Measurements from ENCODE around the gene IFIT2.
A peak's percentile ranks its signal among the peaks of the same experiment; 100 is the strongest.
"Not testable (repeated sequence)": the region's sequence is repeated elsewhere in the genome, so short reads cannot be mapped to it uniquely, and the experiment has no call there.

The IFIT2 gene

DNA sequence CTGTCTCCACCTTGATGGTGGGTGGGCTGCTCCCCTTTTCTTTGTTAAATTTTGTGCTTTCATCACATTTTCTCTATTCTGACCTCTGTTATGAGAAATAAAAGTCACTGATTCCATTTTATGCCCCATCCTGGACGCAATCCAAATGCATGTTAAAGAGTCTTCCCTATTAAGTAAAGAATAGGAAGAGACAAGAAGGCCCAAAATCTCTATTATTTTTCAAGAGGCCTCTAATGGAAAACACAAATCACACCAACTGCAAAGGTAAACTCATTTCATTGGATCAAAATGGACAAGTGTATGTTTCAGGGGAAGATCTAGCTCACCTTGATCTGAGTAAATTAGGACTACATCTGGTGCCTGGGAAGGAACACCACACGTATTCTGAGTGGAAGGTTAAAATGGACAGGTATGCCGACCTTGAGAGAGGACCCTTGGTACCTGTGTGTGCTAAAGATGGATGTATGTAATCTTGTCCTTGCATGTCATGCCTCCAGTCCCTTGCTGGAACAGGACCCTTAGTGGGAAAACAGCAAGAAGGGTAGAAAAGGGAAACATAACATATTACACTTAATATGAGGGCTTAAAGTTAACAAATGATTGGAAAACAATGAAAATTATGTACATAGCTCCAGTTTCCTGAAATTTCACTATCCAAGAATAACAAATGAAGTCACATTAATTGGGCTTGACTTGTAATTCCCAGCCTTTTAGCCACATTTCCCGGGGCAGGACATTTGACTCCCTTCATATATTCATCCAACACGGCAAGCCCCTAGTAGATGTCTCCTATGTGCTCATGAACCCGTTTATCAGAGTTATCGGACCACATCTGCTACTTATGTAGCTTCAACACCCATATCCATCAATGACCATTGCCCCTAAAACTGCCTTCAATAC, 7.6 kb downstream of the IFIT2 start:
- H3K4me3 ChIP-seq (ENCODE audit: low read length): no peak overlapping the region
- H3K36me3 ChIP-seq (ENCODE audit: control insufficient read depth, low read depth, low read length): no peaks in the 10 kb centered on the region
- no peak overlapping the region for H3K27ac ChIP-seq (ENCODE audit: low read length)
- no peaks in the 10 kb centered on the region for H3K27me3 ChIP-seq (ENCODE audit: control insufficient read depth, insufficient read depth, low read length)
- peaks cover 6% of the 10 kb centered on the region for H3K4me1 ChIP-seq (ENCODE audit: control insufficient read depth, low read depth, low read length)
- H3K9ac ChIP-seq (ENCODE audit: low read length): no peak overlapping the region
- H3K9me3 ChIP-seq (ENCODE audit: control insufficient read depth, low read depth, low read length): no peaks in the 10 kb centered on the region

DNA sequence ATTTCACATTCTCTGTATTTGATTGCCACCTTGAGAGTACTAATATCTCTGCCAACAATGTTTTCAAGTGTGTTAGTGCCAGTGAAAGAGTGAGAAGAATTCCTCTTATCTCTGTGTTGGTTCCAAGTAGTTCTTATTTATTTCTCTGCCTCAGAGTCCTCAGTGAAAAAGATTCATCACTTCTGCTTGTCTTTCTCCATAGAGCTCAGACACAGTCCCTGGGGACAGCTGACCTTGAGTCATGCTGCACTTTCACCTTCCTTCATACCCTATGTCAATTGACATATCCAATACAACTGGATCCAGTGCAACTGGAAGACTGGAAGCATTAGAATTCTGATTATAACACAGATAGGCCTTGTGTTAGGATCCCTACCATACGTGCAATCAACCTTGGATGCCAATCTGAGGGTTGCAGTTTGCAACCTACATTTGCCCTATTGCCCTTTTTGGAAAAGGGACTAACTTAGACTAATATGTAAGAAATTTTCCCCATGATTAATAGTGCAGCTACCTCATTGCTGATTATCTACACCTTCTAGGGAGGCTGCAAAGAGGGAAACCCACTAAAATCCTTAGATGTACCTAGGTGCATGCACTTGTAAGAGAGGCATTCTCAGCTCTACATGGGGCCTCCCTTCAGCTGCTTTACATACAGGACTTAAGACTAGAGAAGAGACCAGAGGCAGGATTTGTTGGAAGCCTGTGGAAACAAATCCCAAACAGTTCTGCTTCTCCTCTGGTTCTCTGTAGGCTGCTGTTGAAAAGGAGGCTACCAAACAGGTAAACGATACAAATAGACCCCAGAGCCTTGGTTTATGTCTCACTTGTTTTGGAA, 8.4 kb downstream of the IFIT2 start:
- Histone ChIP-seq H3K4me3 (ENCODE audit: low read length) (no peak overlapping the region), H3K9me3 (ENCODE audit: control insufficient read depth, low read depth, low read length) (no peaks in the 10 kb centered on the region), H3K36me3 (ENCODE audit: control insufficient read depth, low read depth, low read length) (no peaks in the 10 kb centered on the region), H3K9ac (ENCODE audit: low read length) (no peak overlapping the region), H3K27ac (ENCODE audit: low read length) (no peak overlapping the region), H3K27me3 (ENCODE audit: control insufficient read depth, insufficient read depth, low read length) (no peaks in the 10 kb centered on the region), H3K4me1 (ENCODE audit: control insufficient read depth, low read depth, low read length) (peaks cover 6% of the 10 kb centered on the region)

DNA sequence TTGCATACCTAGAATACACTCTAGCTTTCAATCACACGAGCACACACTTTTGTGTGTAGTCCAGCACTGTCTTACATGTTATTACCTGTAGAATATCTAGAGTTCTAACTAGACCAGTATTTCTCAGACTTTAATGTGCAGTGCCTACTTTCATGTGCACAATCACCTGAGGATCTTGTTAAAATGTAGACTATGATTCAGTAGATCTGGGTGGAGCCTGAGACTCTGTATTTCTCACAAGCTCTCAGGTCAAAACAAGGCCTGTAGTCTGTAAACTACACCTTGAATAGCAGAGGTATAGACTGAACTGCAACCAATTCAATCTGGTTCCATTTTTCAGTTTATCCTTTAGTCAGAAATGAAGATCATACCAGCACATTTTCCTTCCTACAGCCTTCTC, 11.1 kb downstream of the IFIT2 start:
- no peak overlapping the region for H3K27ac ChIP-seq (ENCODE audit: low read length)

DNA sequence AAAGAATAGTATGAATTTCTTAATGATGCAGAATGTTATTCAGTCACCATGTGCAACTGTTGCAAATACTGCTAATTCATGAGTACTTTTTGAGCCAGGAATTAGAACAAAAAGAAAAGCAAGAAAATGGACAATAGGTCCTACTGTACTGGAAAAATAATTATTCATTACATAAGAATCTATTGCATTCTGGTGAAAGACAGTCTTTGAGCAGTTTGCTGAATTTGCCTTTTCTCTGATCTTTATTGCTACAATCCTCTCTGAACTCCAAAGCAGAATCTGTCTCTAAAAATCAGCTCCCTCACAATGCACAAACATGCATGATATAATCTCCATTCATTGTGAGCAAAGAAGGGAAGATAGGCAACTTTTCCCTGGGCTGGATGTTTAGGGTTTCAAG, 12.8 kb downstream of the IFIT2 start:
- Histone ChIP-seq H3K27me3 (ENCODE audit: control insufficient read depth, insufficient read depth, low read length) (no peaks in the 10 kb centered on the region), H3K9ac (ENCODE audit: low read length) (no peak overlapping the region), H3K4me3 (ENCODE audit: low read length) (no peak overlapping the region)

More for the DNA sequence above, 11.1 kb downstream of the IFIT2 start:
- H3K4me3 ChIP-seq (ENCODE audit: low read length): no peak overlapping the region
- peaks cover 6% of the 10 kb centered on the region for H3K4me1 ChIP-seq (ENCODE audit: control insufficient read depth, low read depth, low read length)
- no peak overlapping the region for H3K9ac ChIP-seq (ENCODE audit: low read length)
- H3K36me3 ChIP-seq (ENCODE audit: control insufficient read depth, low read depth, low read length): no peaks in the 10 kb centered on the region
- no peaks in the 10 kb centered on the region for H3K27me3 ChIP-seq (ENCODE audit: control insufficient read depth, insufficient read depth, low read length)
- H3K9me3 ChIP-seq (ENCODE audit: control insufficient read depth, low read depth, low read length): no peaks in the 10 kb centered on the region

DNA sequence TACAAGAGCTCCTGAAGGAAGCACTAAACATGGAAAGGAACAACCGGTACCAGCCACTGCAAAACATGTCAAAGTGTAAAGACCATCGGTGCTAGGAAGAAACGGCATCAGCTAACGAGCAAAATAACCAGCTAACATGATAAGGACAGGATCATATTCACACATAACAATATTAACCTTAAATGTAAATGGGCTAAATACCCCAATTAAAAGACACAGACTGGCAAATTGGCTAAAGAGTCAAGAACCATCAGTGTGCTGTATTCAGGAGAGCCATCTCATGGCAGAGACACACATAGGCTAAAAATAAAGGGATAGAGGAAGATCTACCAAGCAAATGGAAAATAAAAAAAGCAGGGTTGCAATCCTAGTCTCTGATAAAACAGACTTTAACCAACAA, 16.2 kb downstream of the IFIT2 start:
- H3K9me3 ChIP-seq (ENCODE audit: control insufficient read depth, low read depth, low read length); H3K4me1 ChIP-seq (ENCODE audit: control insufficient read depth, low read depth, low read length); H3K36me3 ChIP-seq (ENCODE audit: control insufficient read depth, low read depth, low read length); H3K27me3 ChIP-seq (ENCODE audit: control insufficient read depth, insufficient read depth, low read length); H3K27ac ChIP-seq (ENCODE audit: low read length); H3K9ac ChIP-seq (ENCODE audit: low read length); H3K4me3 ChIP-seq (ENCODE audit: low read length): not testable (repeated sequence)

More for the DNA sequence above, 12.8 kb downstream of the IFIT2 start:
- peaks cover 6% of the 10 kb centered on the region for H3K4me1 ChIP-seq (ENCODE audit: control insufficient read depth, low read depth, low read length)
- H3K27ac ChIP-seq (ENCODE audit: low read length): no peak overlapping the region
- no peaks in the 10 kb centered on the region for H3K36me3 ChIP-seq (ENCODE audit: control insufficient read depth, low read depth, low read length)
- no peaks in the 10 kb centered on the region for H3K9me3 ChIP-seq (ENCODE audit: control insufficient read depth, low read depth, low read length)

DNA sequence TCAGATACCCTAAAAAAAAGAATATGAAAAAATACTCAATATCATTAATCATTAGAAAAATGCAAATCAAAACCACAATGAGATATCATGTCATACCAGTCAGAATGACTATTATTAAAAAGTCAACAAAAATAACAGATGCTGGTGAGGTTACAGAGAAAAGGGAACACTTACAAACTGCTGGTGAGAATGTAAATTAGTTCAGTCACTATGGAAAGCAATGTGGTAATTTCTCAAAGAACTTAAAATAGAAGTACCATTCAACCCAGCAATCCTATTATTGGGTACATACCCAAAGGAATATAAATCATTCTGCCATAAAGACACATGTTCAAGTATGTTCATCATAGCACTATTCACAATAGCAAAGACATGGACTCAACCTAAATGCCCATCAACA, 23.2 kb downstream of the IFIT2 start:
- H3K9me3 ChIP-seq (ENCODE audit: control insufficient read depth, low read depth, low read length); H3K4me3 ChIP-seq (ENCODE audit: low read length); H3K27ac ChIP-seq (ENCODE audit: low read length); H3K36me3 ChIP-seq (ENCODE audit: control insufficient read depth, low read depth, low read length); H3K27me3 ChIP-seq (ENCODE audit: control insufficient read depth, insufficient read depth, low read length); H3K9ac ChIP-seq (ENCODE audit: low read length): not testable (repeated sequence)
- peaks cover 20% of the 10 kb centered on the region for H3K4me1 ChIP-seq (ENCODE audit: control insufficient read depth, low read depth, low read length)

DNA sequence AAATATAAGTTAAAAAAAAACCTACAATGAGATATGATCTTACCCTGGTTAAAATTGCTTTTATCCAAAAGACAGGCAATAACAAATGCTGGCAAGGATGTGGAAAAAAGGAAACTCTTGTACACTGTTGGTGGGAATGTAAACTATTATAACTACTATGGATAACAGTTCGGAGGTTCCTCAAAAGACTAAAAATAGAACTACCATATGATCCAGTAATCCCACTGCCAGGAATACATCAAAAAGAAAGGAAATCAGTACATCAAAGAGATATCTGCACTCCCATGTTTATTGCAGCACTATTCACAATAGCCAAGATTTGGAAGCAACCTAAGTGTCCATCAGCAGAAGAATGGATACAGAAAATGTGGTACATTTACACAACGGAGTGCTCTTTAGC, 24.0 kb downstream of the IFIT2 start:
- H3K9me3 ChIP-seq (ENCODE audit: control insufficient read depth, low read depth, low read length); H3K9ac ChIP-seq (ENCODE audit: low read length); H3K27ac ChIP-seq (ENCODE audit: low read length); H3K4me3 ChIP-seq (ENCODE audit: low read length); H3K36me3 ChIP-seq (ENCODE audit: control insufficient read depth, low read depth, low read length); H3K27me3 ChIP-seq (ENCODE audit: control insufficient read depth, insufficient read depth, low read length): not testable (repeated sequence)
- H3K4me1 ChIP-seq (ENCODE audit: control insufficient read depth, low read depth, low read length): peaks cover 20% of the 10 kb centered on the region

DNA sequence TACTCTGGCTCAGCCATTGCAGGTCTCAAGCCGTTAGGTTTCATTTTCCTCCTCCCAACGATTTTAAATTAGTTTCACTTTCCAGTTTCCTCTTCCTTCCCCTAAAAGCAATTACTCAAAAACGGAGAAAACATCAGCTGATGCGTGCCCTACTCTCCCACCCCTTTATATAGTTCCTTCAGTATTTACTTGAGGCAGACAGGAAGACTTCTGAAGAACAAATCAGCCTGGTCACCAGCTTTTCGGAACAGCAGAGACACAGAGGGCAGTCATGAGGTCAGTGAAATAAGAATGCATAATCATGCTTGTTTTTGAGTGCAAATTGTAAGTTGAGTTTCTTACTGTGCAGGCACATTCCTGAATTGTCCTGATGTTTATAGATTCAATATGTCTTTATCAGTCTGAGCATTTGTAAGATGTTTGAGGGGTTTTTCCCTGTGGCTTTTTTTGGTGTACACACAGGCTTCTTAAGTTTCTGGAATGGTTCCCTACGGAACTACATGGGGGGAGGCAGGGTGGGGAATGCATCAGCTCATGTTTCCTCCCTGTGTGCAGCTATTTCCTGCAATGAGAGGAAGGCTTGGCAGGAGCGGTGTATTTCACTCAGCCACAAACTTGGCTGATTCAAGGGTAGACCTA, 26.1 kb downstream of the IFIT2 start, which contains the start of gene IFIT3:
Gene IFIT3, plus strand, starts transcription at position 195 of the 639 bp plus-strand sequence. Its CDS starts 77 bp downstream, at position 272.
- H3K4me3 ChIP-seq (ENCODE audit: low read length): no peak within 1 kb of the TSS
- H3K9me3 ChIP-seq (ENCODE audit: control insufficient read depth, low read depth, low read length): no peaks in the 10 kb centered on the region
- H3K27ac ChIP-seq (ENCODE audit: low read length): peak within 1 kb of the TSS; percentile 24

DNA sequence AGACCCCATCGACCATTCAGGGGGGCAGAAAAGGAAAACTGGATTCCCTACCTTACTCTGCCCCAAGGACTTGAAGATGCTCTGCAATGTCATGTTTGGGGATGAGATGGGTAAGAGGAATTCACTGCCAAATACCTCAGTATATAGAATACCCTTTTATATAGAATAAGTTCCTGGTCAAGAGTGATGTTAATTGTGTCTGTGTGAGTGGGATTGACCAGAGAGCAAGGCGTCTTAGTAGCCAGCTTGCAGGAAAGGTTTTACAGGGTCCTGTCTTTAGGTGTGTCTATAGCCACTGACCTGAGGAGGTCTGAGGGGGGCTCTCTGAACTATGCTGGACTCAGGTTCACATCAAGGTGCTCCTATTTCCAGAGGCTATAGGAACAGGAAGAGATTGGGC, 27.3 kb downstream of the IFIT2 start:
- H3K36me3 ChIP-seq (ENCODE audit: control insufficient read depth, low read depth, low read length): no peaks in the 10 kb centered on the region
- H3K9ac ChIP-seq (ENCODE audit: low read length): no peak overlapping the region
- H3K4me3 ChIP-seq (ENCODE audit: low read length): no peak overlapping the region
- no peak overlapping the region for H3K27ac ChIP-seq (ENCODE audit: low read length)
- H3K27me3 ChIP-seq (ENCODE audit: control insufficient read depth, insufficient read depth, low read length): no peaks in the 10 kb centered on the region
- peaks cover 40% of the 10 kb centered on the region for H3K4me1 ChIP-seq (ENCODE audit: control insufficient read depth, low read depth, low read length)
- no peaks in the 10 kb centered on the region for H3K9me3 ChIP-seq (ENCODE audit: control insufficient read depth, low read depth, low read length)

More for the DNA sequence above, 26.1 kb downstream of the IFIT2 start, which contains the start of gene IFIT3:
- peaks cover 27% of the 10 kb centered on the region for H3K4me1 ChIP-seq (ENCODE audit: control insufficient read depth, low read depth, low read length)
- no peaks in the 10 kb centered on the region for H3K36me3 ChIP-seq (ENCODE audit: control insufficient read depth, low read depth, low read length)
- no peak within 1 kb of the TSS for H3K9ac ChIP-seq (ENCODE audit: low read length)
- H3K27me3 ChIP-seq (ENCODE audit: control insufficient read depth, insufficient read depth, low read length): no peaks in the 10 kb centered on the region

DNA sequence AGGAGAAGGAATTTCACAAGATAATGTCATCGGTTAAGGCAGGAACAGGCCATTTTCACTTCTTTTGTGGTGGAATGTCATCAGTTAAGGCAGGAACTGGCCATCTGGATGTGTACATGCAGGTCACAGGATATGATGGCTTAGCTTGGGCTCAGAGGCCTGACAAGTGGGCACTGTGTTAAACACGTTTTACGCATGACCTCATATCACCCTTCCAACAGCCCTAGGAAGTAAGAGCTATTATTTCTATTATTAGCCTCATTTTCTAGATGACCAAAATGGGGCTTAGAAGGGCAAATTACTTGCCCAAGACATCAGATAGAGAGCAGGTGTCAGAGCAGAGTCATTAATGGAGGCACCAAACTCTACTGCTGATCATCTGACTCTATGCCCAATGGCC, 28.2 kb downstream of the IFIT2 start:
- H3K36me3 ChIP-seq (ENCODE audit: control insufficient read depth, low read depth, low read length); H3K4me3 ChIP-seq (ENCODE audit: low read length); H3K9me3 ChIP-seq (ENCODE audit: control insufficient read depth, low read depth, low read length); H3K27me3 ChIP-seq (ENCODE audit: control insufficient read depth, insufficient read depth, low read length); H3K9ac ChIP-seq (ENCODE audit: low read length); H3K27ac ChIP-seq (ENCODE audit: low read length): not testable (repeated sequence)
- peaks cover 40% of the 10 kb centered on the region for H3K4me1 ChIP-seq (ENCODE audit: control insufficient read depth, low read depth, low read length)

DNA sequence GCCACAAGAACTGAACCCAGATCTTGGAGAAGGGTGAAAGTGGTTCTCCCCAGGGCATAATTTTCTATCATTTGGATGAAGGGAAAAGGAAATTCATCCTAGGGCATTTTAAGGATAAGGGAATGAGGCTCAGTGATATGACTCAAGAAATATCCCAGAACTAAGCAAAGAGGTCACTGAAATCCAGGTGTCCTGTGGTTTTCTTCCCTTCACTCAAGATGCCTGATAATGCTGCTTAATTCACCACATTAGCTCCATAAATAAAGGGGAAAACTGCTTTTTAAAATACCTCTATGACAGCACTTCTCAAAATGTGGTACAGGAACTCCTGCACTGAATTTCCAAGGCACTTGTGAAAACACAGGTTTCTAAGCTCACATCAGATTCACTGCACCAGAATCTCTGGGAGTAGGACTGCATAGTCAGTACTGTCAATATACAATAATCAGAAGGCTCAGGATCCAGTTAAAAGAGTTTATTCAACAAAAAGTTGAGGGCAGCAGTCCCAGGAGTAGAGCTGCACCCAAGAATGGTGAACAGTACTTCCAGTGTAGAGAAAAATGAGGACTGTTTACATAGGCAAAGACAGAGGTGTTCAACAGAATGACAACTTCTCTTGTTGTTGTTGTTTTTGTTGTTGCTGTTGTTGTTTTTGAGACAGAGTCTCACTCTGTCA, 28.8 kb downstream of the IFIT2 start:
- Histone ChIP-seq H3K9me3 (ENCODE audit: control insufficient read depth, low read depth, low read length) (no peaks in the 10 kb centered on the region), H3K4me3 (ENCODE audit: low read length) (no peak overlapping the region), H3K9ac (ENCODE audit: low read length) (no peak overlapping the region), H3K4me1 (ENCODE audit: control insufficient read depth, low read depth, low read length) (peaks cover 40% of the 10 kb centered on the region), H3K27ac (ENCODE audit: low read length) (no peak overlapping the region), H3K36me3 (ENCODE audit: control insufficient read depth, low read depth, low read length) (no peaks in the 10 kb centered on the region), H3K27me3 (ENCODE audit: control insufficient read depth, insufficient read depth, low read length) (no peaks in the 10 kb centered on the region)

All from iPS-18a (cell line).